Nephron (organoid): ENCODE results near the gene EPN2.
A peak's percentile ranks its signal among the peaks of the same experiment; 100 is the strongest.

Experiments used
- H3K27ac Mint-ChIP-seq, 3 experiments: 2 replicates each; pipeline ENCODE4 v1.8.0; 2020; ENCODE audit warnings: mixed read lengths in 3 of 3, mild to moderate bottlenecking in 2 of 3, moderate library complexity in 1 of 3
- H3K27me3 Mint-ChIP-seq: 2 replicates; pipeline ENCODE4 v1.8.0; 2021; ENCODE audit warnings: low read depth, mild to moderate bottlenecking, moderate library complexity, mixed read lengths
- H3K36me3 Mint-ChIP-seq: 2 replicates; pipeline ENCODE4 v1.8.0; 2020; ENCODE audit warnings: low read depth, mixed read lengths
- H3K4me1 Mint-ChIP-seq: 2 replicates; pipeline ENCODE4 v1.8.0; 2020; ENCODE audit warnings: mixed read lengths
- H3K4me3 Mint-ChIP-seq, 3 experiments: 2 replicates each; pipeline ENCODE4 v1.8.0; 2020; ENCODE audit warnings: mild to moderate bottlenecking in 3 of 3, mixed read lengths in 3 of 3, moderate library complexity in 2 of 3
- H3K9me3 Mint-ChIP-seq: 2 replicates; pipeline ENCODE4 v1.8.0; 2020; ENCODE audit warnings: mixed read lengths
- TF ChIP-seq, protein P1 (sequence below), 3 experiments: fragments of 200-600 bp; sonication (generic); IDR thresholded peaks; one replicate each; pipeline ENCODE4 v1.5.0; 2021; ENCODE audit warnings: antibody characterized with exemption in 3 of 3; ENCODE audit not compliant: unreplicated experiment in 3 of 3

Gene EPN2

DNA sequence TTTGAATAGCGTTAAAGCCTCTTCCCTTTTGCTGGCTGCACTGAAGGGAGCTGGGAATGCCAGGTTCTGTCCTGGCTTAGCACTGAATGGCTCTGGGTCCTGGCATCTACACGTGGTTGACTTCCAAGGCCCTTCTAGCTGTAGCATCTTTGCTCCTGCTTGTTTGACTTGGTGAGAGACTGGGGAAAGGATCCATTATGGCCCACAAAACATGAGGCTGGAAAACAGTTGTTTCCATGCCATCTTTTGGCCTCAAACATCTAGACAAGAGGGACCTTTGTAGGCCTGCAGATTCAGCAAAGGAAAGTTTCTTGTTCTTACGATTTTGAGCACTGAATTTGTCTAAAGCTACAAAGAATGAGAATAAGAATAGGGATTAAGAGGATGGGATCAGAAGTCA, 32.5 kb downstream of the EPN2 start:
- H3K4me1 Mint-ChIP-seq: peaks cover 46% of the 10 kb centered on the region
- no peaks in the 10 kb centered on the region for H3K9me3 Mint-ChIP-seq

DNA sequence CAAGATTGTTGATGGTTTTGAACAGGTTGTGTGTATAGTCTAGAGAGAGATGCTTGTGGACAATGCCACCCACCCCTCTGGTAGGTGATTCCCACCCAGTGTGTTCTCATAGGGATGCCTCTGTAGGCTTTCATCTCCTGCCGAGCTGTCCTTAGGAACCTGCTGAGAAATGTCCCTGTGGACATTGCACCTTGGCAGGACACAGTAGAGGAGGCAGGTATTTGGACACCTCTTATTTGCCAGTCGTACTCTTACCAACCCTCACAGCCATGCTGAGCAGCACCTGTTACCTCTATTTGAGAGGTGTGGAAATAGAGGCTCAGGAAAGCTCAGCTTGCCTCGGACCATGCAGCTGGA, 33.2 kb downstream of the EPN2 start:
- no peaks in the 10 kb centered on the region for H3K9me3 Mint-ChIP-seq
- peak overlapping the region in 1 of 3 experiments; percentile 81 for H3K27ac Mint-ChIP-seq
- peaks cover 51% of the 10 kb centered on the region for H3K4me1 Mint-ChIP-seq
- TF ChIP-seq, protein P1, sequence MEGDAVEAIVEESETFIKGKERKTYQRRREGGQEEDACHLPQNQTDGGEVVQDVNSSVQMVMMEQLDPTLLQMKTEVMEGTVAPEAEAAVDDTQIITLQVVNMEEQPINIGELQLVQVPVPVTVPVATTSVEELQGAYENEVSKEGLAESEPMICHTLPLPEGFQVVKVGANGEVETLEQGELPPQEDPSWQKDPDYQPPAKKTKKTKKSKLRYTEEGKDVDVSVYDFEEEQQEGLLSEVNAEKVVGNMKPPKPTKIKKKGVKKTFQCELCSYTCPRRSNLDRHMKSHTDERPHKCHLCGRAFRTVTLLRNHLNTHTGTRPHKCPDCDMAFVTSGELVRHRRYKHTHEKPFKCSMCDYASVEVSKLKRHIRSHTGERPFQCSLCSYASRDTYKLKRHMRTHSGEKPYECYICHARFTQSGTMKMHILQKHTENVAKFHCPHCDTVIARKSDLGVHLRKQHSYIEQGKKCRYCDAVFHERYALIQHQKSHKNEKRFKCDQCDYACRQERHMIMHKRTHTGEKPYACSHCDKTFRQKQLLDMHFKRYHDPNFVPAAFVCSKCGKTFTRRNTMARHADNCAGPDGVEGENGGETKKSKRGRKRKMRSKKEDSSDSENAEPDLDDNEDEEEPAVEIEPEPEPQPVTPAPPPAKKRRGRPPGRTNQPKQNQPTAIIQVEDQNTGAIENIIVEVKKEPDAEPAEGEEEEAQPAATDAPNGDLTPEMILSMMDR (IDR thresholded peaks at IDR 0.05; ENCODE audit: unreplicated experiment in 3 of 3): no peak
- H3K4me3 Mint-ChIP-seq: no peak overlapping the region
- no peaks in the 10 kb centered on the region for H3K27me3 Mint-ChIP-seq
- peaks cover 17% of the 10 kb centered on the region for H3K36me3 Mint-ChIP-seq

More for the DNA sequence above, 32.5 kb downstream of the EPN2 start:
- Mint-ChIP-seq H3K36me3 (peaks cover 10% of the 10 kb centered on the region), H3K27ac (peak overlapping the region in 2 of 3 experiments; percentile 81 to 83), H3K4me3 (no peak overlapping the region), H3K27me3 (no peaks in the 10 kb centered on the region)
- TF ChIP-seq, protein P1 (IDR thresholded peaks at IDR 0.05; ENCODE audit: unreplicated experiment in 3 of 3): no peak

DNA sequence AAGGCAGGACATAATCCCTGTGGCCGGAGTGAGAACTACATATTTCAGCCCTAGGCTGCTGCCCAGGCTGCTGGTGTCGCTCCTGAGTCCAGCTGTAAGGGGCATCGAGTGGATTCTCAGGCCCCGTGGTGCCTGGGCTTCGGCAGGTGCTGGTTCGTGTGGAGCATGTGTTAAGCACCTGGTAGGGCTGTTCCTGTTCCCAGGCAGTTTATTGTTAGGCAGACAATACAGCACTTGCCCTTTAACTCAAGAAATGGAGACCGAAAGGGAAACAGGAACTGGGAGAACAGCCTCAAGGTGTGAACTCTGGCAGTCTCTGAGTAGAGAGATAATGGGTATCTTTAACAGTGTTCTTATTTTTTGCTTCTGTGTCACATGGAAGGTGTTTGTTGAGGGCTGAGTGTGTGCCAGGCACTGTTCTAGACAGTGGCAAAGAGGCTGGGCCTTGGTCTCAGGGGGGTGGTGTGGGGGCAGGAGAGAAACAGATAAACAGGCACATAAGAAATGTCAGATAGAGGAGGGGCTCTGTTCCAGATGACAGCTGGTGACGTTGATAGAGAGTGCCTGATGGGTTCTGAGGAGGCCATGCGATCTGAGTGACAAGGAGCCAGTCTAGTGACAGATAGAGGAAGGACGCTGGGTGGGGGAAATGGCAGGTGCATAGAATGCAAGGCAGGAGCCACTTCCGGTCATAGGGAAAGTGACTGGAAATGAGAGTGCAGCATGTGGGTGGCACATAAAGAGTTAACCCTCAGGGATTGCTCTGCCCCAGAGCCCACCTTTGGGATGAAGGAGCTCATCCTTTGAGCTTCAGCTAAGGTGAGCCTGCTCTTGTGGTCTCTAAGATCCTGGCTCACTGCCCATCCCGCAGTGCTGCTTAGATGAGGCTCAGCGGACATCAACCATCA, 33.8 kb downstream of the EPN2 start:
- peaks cover 19% of the 10 kb centered on the region for H3K36me3 Mint-ChIP-seq
- H3K4me3 Mint-ChIP-seq: no peak overlapping the region
- no peaks in the 10 kb centered on the region for H3K9me3 Mint-ChIP-seq
- TF ChIP-seq, protein P1 (IDR thresholded peaks at IDR 0.05; ENCODE audit: unreplicated experiment in 3 of 3): no peak
- H3K27ac Mint-ChIP-seq: no peak overlapping the region
- no peaks in the 10 kb centered on the region for H3K27me3 Mint-ChIP-seq
- peaks cover 47% of the 10 kb centered on the region for H3K4me1 Mint-ChIP-seq

DNA sequence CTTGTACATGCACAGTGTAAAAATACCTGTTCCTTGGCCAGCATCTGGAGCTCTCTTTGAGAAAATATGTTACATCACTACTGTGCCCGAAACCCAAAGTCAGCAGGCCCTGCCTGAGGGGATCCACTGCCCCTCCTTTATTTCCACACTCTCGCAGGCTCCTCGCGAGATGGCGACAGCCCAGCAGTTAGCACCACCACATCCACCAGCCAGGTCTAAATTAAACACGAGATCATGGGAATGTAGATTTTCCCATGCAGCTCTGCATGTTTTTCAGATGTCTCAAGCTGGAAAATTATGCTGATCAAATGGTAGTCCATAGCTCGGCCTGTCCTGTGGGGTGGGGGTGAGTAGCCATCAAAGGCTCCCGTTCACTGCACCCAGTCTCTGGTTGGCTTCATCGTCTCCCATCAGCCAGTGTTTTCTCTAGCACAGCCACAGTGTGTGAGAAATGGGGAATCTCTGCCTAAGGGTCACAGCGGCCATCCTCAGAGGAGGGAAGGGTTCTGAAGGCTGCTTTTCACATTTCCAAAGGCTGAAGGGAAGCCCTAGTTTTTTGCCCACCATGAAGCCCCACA, 34.7 kb downstream of the EPN2 start:
- H3K9me3 Mint-ChIP-seq: no peaks in the 10 kb centered on the region
- peaks cover 22% of the 10 kb centered on the region for H3K36me3 Mint-ChIP-seq
- no peaks in the 10 kb centered on the region for H3K27me3 Mint-ChIP-seq
- H3K27ac Mint-ChIP-seq: no peak overlapping the region
- no peak overlapping the region for H3K4me3 Mint-ChIP-seq
- TF ChIP-seq, protein P1 (IDR thresholded peaks at IDR 0.05; ENCODE audit: unreplicated experiment in 3 of 3): no peak
- H3K4me1 Mint-ChIP-seq: peaks cover 45% of the 10 kb centered on the region

DNA sequence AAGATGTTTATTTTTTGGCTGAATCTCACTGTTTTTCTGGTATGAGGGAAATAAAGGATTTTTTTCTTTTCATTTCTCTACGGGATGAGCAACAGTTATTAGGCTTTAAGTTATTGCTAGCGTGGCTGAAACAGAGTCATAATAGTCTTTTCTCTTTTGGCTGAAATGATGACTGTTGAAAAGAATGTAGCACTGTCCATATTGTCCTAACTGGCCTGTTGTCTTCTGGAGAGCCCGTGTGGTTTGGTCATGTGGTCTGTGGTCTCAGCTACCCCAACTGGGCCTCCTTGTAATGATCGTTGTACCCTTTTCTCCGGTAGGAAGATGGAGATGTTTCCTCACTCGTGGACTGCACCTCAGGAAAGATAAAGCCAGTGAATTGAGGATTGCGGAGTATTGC, 36.6 kb downstream of the EPN2 start:
- no peak overlapping the region for H3K27ac Mint-ChIP-seq
- TF ChIP-seq, protein P1 (IDR thresholded peaks at IDR 0.05; ENCODE audit: unreplicated experiment in 3 of 3): no peak
- H3K36me3 Mint-ChIP-seq: peaks cover 33% of the 10 kb centered on the region
- H3K4me3 Mint-ChIP-seq: no peak overlapping the region
- H3K4me1 Mint-ChIP-seq: peaks cover 36% of the 10 kb centered on the region
- no peaks in the 10 kb centered on the region for H3K27me3 Mint-ChIP-seq
- H3K9me3 Mint-ChIP-seq: no peaks in the 10 kb centered on the region
